Cardiac muscle cell (in vitro differentiated cells and primary cell): ENCODE data around the gene HSD3B1. TPM values are rescaled to one million over a fixed set of nuclear protein-coding genes. Genes with fewer than 3 reads are reported as not detected.

Experiments used
- DNase-seq, 2 donors: peaks; one replicate each; pipeline versions ENCODE4 v3.0.0 to v3.0.0-alpha.2; 2010 to 2017; ENCODE audit warnings: low read depth in 1 of 2, low spot score in 1 of 2
- H3K27ac ChIP-seq: fragments of 200-600 bp; sonication (generic); 2 replicates; pipeline ENCODE4 v1.5.1; 2016
- H3K27me3 ChIP-seq: fragments of 200-600 bp; sonication (generic); 2 replicates; pipeline ENCODE4 v1.6.0; 2016; ENCODE audit warnings: control low read depth
- H3K36me3 ChIP-seq: fragments of 200-600 bp; sonication (generic); 2 replicates; pipeline ENCODE4 v1.5.1; 2016; ENCODE audit warnings: control low read depth
- H3K4me1 ChIP-seq: fragments of 200-600 bp; sonication (generic); 2 replicates; pipeline ENCODE4 v1.8.1; 2017; ENCODE audit warnings: low read depth, mild to moderate bottlenecking, mixed run types
- H3K4me3 ChIP-seq: fragments of 200-600 bp; sonication (generic); 2 replicates; pipeline ENCODE4 v1.5.1; 2016; ENCODE audit warnings: mild to moderate bottlenecking
- H3K9me3 ChIP-seq: fragments of 200-600 bp; sonication (generic); 2 replicates; pipeline ENCODE4 v1.5.1; 2017; ENCODE audit warnings: low read depth, mild to moderate bottlenecking, control low read depth
- CTCF ChIP-seq: IDR thresholded peaks from 2 replicates; pipeline ENCODE4 v1.5.1; 2012; ENCODE audit warnings: low read depth, mild to moderate bottlenecking, low read length
- polyA plus RNA-seq: library from polyadenylated mRNA; unstranded; fragments of >200 nt; fragmentation: Nextera tagmentation; extraction: Ambion mirVana; gene quantifications from 2 replicates; pipeline ENCODE4 v1.2.1, GENCODE V29; 2016
- total RNA-seq: library from RNA; depleted of rRNA; stranded (reverse); fragments of >200 nt; gene quantifications from 2 replicates; pipeline ENCODE4 v1.2.3, GENCODE V29; 2016

Gene HSD3B1
- total and polyA plus RNA-seq, 2 experiments from 2014 or later: 0.07 to 0.27 TPM

- H3K27ac ChIP-seq: peak overlapping the region; percentile 61
- peaks cover 12% of the 10 kb centered on the region for H3K4me1 ChIP-seq
- no peaks in the 10 kb centered on the region for H3K27me3 ChIP-seq
- no peaks in the 10 kb centered on the region for H3K36me3 ChIP-seq
- H3K9me3 ChIP-seq: no peaks in the 10 kb centered on the region
- no peak for TF ChIP-seq CTCF
- no peak for DNase-seq
- H3K4me3 ChIP-seq: no peak overlapping the region
Measured at GRCh38 chr1:119489201-119489600, 17.8 kb upstream of the HSD3B1 start.

- Histone ChIP-seq H3K36me3 (no peaks in the 10 kb centered on the region), H3K27me3 (no peaks in the 10 kb centered on the region), H3K9me3 (no peaks in the 10 kb centered on the region), H3K4me1 (no peaks in the 10 kb centered on the region), H3K27ac (no peak overlapping the region), H3K4me3 (no peak overlapping the region)
- no peak for DNase-seq
- no peak for TF ChIP-seq CTCF
Measured at GRCh38 chr1:119490925-119491324, 16.1 kb upstream of the HSD3B1 start.

- no peak overlapping the region for H3K4me3 ChIP-seq
- H3K36me3 ChIP-seq: no peaks in the 10 kb centered on the region
- no peaks in the 10 kb centered on the region for H3K9me3 ChIP-seq
- H3K27me3 ChIP-seq: no peaks in the 10 kb centered on the region
- no peak for TF ChIP-seq CTCF
- no peak for DNase-seq
- no peak overlapping the region for H3K27ac ChIP-seq
- no peaks in the 10 kb centered on the region for H3K4me1 ChIP-seq
Measured at GRCh38 chr1:119492763-119493162, 14.2 kb upstream of the HSD3B1 start.

- H3K4me3 ChIP-seq: no peak overlapping the region
- H3K27ac ChIP-seq: no peak overlapping the region
- H3K9me3 ChIP-seq: no peaks in the 10 kb centered on the region
- H3K27me3 ChIP-seq: no peaks in the 10 kb centered on the region
- DNase-seq: no peak
- no peak for TF ChIP-seq CTCF
- no peaks in the 10 kb centered on the region for H3K4me1 ChIP-seq
- H3K36me3 ChIP-seq: no peaks in the 10 kb centered on the region
Measured at GRCh38 chr1:119504831-119505230, 2.2 kb upstream of the HSD3B1 start.

- no peak for DNase-seq
- Histone ChIP-seq H3K36me3 (no peaks in the 10 kb centered on the region), H3K27me3 (no peaks in the 10 kb centered on the region), H3K4me1 (no peaks in the 10 kb centered on the region), H3K9me3 (no peaks in the 10 kb centered on the region), H3K4me3 (no peak overlapping the region), H3K27ac (no peak overlapping the region)
- no peak for TF ChIP-seq CTCF
Measured at GRCh38 chr1:119510046-119510445, 3.0 kb downstream of the HSD3B1 start.

- no peak for DNase-seq
- no peak for TF ChIP-seq CTCF
- Histone ChIP-seq H3K27me3 (no peaks in the 10 kb centered on the region), H3K27ac (no peak overlapping the region), H3K4me1 (peaks cover 6% of the 10 kb centered on the region), H3K36me3 (no peaks in the 10 kb centered on the region), H3K4me3 (no peak overlapping the region), H3K9me3 (no peaks in the 10 kb centered on the region)
Measured at GRCh38 chr1:119515221-119515620, 8.2 kb downstream of the HSD3B1 start.
